Neural cell (in vitro differentiated cells): ENCODE data around the gene SPEM3. TPM values are rescaled to one million over a fixed set of nuclear protein-coding genes. Genes with fewer than 3 reads are reported as not detected.

Source experiments
- H2AFZ ChIP-seq: fragments of 200-600, 300-800 bp; sonication (generic), shearing (Covaris generic); 2 replicates; pipeline ENCODE4 v1.6.0; 2014; ENCODE audit warnings: low read depth, mild to moderate bottlenecking, antibody characterized with exemption, low read length, moderate library complexity
- H3F3A ChIP-seq: fragments of 200-600 bp; shearing (Covaris generic); 2 replicates; pipeline ENCODE4 v1.6.1; 2016; ENCODE audit warnings: mild to moderate bottlenecking, moderate library complexity, mixed read lengths, antibody characterized with exemption, low read length; ENCODE audit not compliant: insufficient read depth, poor library complexity, severe bottlenecking
- H3K27ac ChIP-seq: fragments of 200-600, 300-800 bp; sonication (generic), shearing (Covaris generic); 2 replicates; pipeline ENCODE4 v1.5.1; 2014; ENCODE audit warnings: mild to moderate bottlenecking, low read length, moderate library complexity
- H3K27me3 ChIP-seq: fragments of 300-800, 200-600 bp; sonication (generic), shearing (Covaris generic); 2 replicates; pipeline ENCODE4 v1.6.0; 2014; ENCODE audit warnings: mild to moderate bottlenecking, low read depth, low read length, moderate library complexity; ENCODE audit not compliant: insufficient read depth
- H3K36me3 ChIP-seq: fragments of 300-800, 200-600 bp; sonication (generic), shearing (Covaris generic); 2 replicates; pipeline ENCODE4 v1.5.1; 2014; ENCODE audit warnings: mild to moderate bottlenecking, antibody characterized with exemption, low read length, moderate library complexity; ENCODE audit not compliant: insufficient read depth
- H3K4me2 ChIP-seq: fragments of 300-800, 200-600 bp; sonication (generic), shearing (Covaris generic); 2 replicates; pipeline ENCODE4 v1.6.0; 2014; ENCODE audit warnings: mild to moderate bottlenecking, low read length
- H3K4me3 ChIP-seq: fragments of 300-800, 200-600 bp; sonication (generic), shearing (Covaris generic); 2 replicates; pipeline ENCODE4 v1.5.1; 2014; ENCODE audit warnings: mild to moderate bottlenecking, low read length, moderate library complexity
- H3K79me2 ChIP-seq: fragments of 200-600 bp; shearing (Covaris generic); replicated peaks from 2 replicates; pipeline ENCODE4 v1.6.0; 2014; ENCODE audit warnings: mild to moderate bottlenecking, low read length, moderate library complexity; ENCODE audit not compliant: insufficient read depth
- H3K9ac ChIP-seq: fragments of 300-800, 200-600 bp; sonication (generic), shearing (Covaris generic); 2 replicates; pipeline ENCODE4 v1.6.1; 2016; ENCODE audit warnings: mild to moderate bottlenecking, low read length, mixed read lengths
- H3K9me2 ChIP-seq: fragments of 200-600 bp; shearing (Covaris generic); 2 replicates; pipeline ENCODE4 v1.6.1; 2016; ENCODE audit warnings: mild to moderate bottlenecking, low read length, mixed read lengths; ENCODE audit not compliant: insufficient read depth
- H3K9me3 ChIP-seq: fragments of 200-600, 300-800 bp; sonication (generic), shearing (Covaris generic); 2 replicates; pipeline ENCODE4 v1.6.1; 2016; ENCODE audit warnings: mild to moderate bottlenecking, mixed run types, low read length, moderate library complexity, mixed read lengths
- H4K20me1 ChIP-seq: fragments of 200-600 bp; shearing (Covaris generic); 2 replicates; pipeline ENCODE4 v1.6.1; 2016; ENCODE audit warnings: mild to moderate bottlenecking, mixed run types; ENCODE audit not compliant: insufficient read depth
- EP300 ChIP-seq: fragments of 450-650 bp; conservative IDR thresholded peaks from 2 replicates; pipeline ENCODE4 v1.6.1; 2014; ENCODE audit warnings: antibody characterized with exemption, mild to moderate bottlenecking, moderate library complexity; ENCODE audit not compliant: poor library complexity, severe bottlenecking
- EZH2 ChIP-seq: fragments of 200-600, 300-800 bp; shearing (Covaris generic), sonication (generic); IDR thresholded peaks from 2 replicates; pipeline ENCODE4 v1.6.1; 2014; ENCODE audit warnings: antibody characterized with exemption, low read length, borderline replicate concordance, mild to moderate bottlenecking; ENCODE audit not compliant: insufficient read depth, poor library complexity, severe bottlenecking
- MXI1 ChIP-seq: fragments of 450-650 bp; conservative IDR thresholded peaks from 2 replicates; pipeline ENCODE4 v1.6.1; 2014; ENCODE audit warnings: antibody characterized with exemption, mild to moderate bottlenecking; ENCODE audit not compliant: poor library complexity, severe bottlenecking
- POLR2AphosphoS5 ChIP-seq: IDR thresholded peaks from 2 replicates; pipeline ENCODE4 v1.6.1; 2012
- RAD21 ChIP-seq: fragments of 450-650 bp; conservative IDR thresholded peaks from 2 replicates; pipeline ENCODE4 v1.6.1; 2014; ENCODE audit warnings: antibody characterized with exemption, mild to moderate bottlenecking, moderate library complexity
- SMC3 ChIP-seq: fragments of 450-650 bp; conservative IDR thresholded peaks from 2 replicates; pipeline ENCODE4 v1.6.1; 2014; ENCODE audit warnings: antibody characterized with exemption, mild to moderate bottlenecking, moderate library complexity; ENCODE audit not compliant: poor library complexity
- TAF1 ChIP-seq: IDR thresholded peaks from 2 replicates; pipeline ENCODE4 v1.6.1; 2012; ENCODE audit warnings: low read depth
- polyA plus RNA-seq: library from polyadenylated mRNA; depleted of rRNA; stranded (reverse); fragments of >200 nt; gene quantifications from 2 replicates; pipeline ENCODE4 v1.2.3, GENCODE V29; 2014
- TF ChIP-seq, protein P1 (sequence below): IDR thresholded peaks from 2 replicates; pipeline ENCODE4 v1.6.1; 2012; ENCODE audit warnings: borderline replicate concordance
- TF ChIP-seq, protein P2 (sequence below): fragments of 450-650 bp; IDR thresholded peaks from 2 replicates; pipeline ENCODE4 v1.5.1; 2014; ENCODE audit warnings: antibody characterized with exemption, mild to moderate bottlenecking, moderate library complexity; ENCODE audit not compliant: poor library complexity, severe bottlenecking

Gene SPEM3
- polyA plus RNA-seq, 1 donor from 2014 or later = not detected

DNA sequence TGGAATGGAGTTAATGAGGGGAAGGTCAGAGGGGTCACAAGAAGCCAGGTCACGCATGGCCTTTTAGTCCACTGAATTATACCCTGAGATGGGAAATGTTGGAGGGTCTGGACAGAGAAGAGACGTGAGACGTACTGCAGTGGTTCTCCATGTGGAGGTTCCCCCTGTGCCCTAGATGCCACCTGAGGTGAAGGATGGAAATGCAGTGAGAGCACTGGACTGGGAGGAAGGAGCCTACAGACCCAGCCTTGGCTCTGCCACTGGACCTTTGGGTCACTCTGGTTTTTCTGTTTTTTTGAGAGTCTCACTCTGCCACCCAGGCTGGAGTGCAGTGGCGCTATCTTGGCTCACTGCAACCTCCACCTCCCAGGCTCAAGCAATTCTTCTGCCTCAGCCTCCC, 32.5 kb upstream of the SPEM3 start:
- Histone ChIP-seq H3F3A (no peaks in the 10 kb centered on the region), H3K9me2 (no peaks in the 10 kb centered on the region), H3K4me2 (no peak overlapping the region), H3K36me3 (no peaks in the 10 kb centered on the region), H3K27ac (no peak overlapping the region), H3K9me3 (no peaks in the 10 kb centered on the region), H3K79me2 (no peaks in the 10 kb centered on the region), H2AFZ (no peak overlapping the region), H4K20me1 (no peaks in the 10 kb centered on the region), H3K27me3 (no peaks in the 10 kb centered on the region), H3K9ac (no peak overlapping the region), H3K4me3 (no peak overlapping the region)
- TF ChIP-seq RAD21 (no peak), EZH2 (no peak), SMC3 (no peak), TAF1 (no peak)
- TF ChIP-seq, protein P1, sequence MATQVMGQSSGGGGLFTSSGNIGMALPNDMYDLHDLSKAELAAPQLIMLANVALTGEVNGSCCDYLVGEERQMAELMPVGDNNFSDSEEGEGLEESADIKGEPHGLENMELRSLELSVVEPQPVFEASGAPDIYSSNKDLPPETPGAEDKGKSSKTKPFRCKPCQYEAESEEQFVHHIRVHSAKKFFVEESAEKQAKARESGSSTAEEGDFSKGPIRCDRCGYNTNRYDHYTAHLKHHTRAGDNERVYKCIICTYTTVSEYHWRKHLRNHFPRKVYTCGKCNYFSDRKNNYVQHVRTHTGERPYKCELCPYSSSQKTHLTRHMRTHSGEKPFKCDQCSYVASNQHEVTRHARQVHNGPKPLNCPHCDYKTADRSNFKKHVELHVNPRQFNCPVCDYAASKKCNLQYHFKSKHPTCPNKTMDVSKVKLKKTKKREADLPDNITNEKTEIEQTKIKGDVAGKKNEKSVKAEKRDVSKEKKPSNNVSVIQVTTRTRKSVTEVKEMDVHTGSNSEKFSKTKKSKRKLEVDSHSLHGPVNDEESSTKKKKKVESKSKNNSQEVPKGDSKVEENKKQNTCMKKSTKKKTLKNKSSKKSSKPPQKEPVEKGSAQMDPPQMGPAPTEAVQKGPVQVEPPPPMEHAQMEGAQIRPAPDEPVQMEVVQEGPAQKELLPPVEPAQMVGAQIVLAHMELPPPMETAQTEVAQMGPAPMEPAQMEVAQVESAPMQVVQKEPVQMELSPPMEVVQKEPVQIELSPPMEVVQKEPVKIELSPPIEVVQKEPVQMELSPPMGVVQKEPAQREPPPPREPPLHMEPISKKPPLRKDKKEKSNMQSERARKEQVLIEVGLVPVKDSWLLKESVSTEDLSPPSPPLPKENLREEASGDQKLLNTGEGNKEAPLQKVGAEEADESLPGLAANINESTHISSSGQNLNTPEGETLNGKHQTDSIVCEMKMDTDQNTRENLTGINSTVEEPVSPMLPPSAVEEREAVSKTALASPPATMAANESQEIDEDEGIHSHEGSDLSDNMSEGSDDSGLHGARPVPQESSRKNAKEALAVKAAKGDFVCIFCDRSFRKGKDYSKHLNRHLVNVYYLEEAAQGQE = no peak

DNA sequence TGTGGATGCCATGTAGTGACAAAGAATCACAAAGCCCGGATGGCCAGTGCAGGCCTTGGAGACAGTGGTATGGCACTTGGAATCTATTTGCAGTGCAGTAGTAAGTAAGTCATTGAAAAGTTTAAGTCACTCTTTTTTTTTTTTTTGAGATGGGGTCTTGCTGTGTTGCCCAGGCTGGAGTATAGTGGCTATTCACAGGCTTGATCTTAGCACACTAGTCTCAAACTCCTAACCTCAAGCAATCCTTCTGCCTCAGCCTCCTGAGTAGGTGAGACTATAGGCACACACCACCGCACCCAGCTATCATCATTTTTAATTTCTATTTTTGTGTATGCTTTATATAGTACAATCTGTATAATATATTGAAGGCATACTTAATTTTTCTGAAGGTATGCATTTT, 30.0 kb upstream of the SPEM3 start:
- Histone ChIP-seq H3K9me3 (no peaks in the 10 kb centered on the region), H3K9ac (no peak overlapping the region), H3K36me3 (no peaks in the 10 kb centered on the region), H3K9me2 (no peaks in the 10 kb centered on the region), H3K4me2 (no peak overlapping the region), H3K79me2 (peaks cover 3% of the 10 kb centered on the region), H3K27ac (no peak overlapping the region), H3K4me3 (no peak overlapping the region), H3K27me3 (no peaks in the 10 kb centered on the region), H2AFZ (no peak overlapping the region), H4K20me1 (no peaks in the 10 kb centered on the region), H3F3A (peaks cover 5% of the 10 kb centered on the region)
- no peak for TF ChIP-seq RAD21
- TF ChIP-seq SMC3 = no peak
- no peak for TF ChIP-seq POLR2AphosphoS5
- TF ChIP-seq MXI1 = no peak
- no peak for TF ChIP-seq EP300
- TF ChIP-seq TAF1 = no peak
- TF ChIP-seq, protein P2, sequence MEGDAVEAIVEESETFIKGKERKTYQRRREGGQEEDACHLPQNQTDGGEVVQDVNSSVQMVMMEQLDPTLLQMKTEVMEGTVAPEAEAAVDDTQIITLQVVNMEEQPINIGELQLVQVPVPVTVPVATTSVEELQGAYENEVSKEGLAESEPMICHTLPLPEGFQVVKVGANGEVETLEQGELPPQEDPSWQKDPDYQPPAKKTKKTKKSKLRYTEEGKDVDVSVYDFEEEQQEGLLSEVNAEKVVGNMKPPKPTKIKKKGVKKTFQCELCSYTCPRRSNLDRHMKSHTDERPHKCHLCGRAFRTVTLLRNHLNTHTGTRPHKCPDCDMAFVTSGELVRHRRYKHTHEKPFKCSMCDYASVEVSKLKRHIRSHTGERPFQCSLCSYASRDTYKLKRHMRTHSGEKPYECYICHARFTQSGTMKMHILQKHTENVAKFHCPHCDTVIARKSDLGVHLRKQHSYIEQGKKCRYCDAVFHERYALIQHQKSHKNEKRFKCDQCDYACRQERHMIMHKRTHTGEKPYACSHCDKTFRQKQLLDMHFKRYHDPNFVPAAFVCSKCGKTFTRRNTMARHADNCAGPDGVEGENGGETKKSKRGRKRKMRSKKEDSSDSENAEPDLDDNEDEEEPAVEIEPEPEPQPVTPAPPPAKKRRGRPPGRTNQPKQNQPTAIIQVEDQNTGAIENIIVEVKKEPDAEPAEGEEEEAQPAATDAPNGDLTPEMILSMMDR = no peak
- no peak for TF ChIP-seq EZH2
